ENCODE results near the gene PCNP. TPM values are rescaled to one million over a fixed set of nuclear protein-coding genes. Genes with fewer than 3 reads are reported as not detected.

Gene PCNP
- polyA plus RNA-seq, 1 donor (not counting 4 experiments of a cell fraction or from before 2014, with no cell fraction given) = 97.8 TPM

DNA sequence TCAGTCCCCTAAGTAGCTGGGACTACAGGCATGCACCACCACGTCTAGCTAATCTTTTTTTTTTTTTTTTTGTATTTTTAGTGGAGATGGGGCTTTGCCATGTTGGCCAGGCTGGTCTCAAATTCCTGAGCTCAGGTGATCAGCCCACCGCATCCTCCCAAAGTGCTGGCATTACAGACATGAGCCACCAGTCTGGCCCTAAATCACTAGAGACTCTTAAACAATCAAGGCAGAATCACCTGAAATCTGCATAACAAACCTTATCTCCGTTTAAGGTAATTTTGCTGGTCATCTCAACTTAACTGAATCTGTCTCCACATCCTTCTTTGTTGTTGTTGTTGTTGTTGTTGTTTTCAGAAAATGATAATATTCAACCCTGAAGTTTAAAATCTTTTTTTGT, 17.9 kb upstream of the PCNP start:
- no peak overlapping the region for H3K4me2 ChIP-seq (ENCODE audit: control insufficient read depth, extremely low read depth, insufficient read depth, low read depth, low read length)
- no peaks in the 10 kb centered on the region for H3K36me3 ChIP-seq (ENCODE audit: control insufficient read depth in 2 of 2, extremely low read depth in 1 of 2, insufficient read depth in 2 of 2, low read length in 2 of 2)
- H3K79me2 ChIP-seq (ENCODE audit: control insufficient read depth, insufficient read depth, low read length) = no peaks in the 10 kb centered on the region
- H3K9ac ChIP-seq (ENCODE audit: control insufficient read depth, extremely low read depth, insufficient read depth, low read length) = no peak overlapping the region
- H4K20me1 ChIP-seq (ENCODE audit: control insufficient read depth, extremely low read depth, insufficient read depth, low read length) = no peaks in the 10 kb centered on the region
- no peaks in the 10 kb centered on the region for H3K9me3 ChIP-seq (ENCODE audit: control insufficient read depth, low read depth, low read length)
- H3K27me3 ChIP-seq (ENCODE audit: control insufficient read depth, extremely low read depth, insufficient read depth, low read length) = no peaks in the 10 kb centered on the region
- no peaks in the 10 kb centered on the region for H3K9me1 ChIP-seq (ENCODE audit: control insufficient read depth, extremely low read depth, insufficient read depth, low read length)
- no peak for TF ChIP-seq EZH2 (IDR thresholded peaks at IDR 0.05; ENCODE audit: low read length)
- TF ChIP-seq, protein P1, sequence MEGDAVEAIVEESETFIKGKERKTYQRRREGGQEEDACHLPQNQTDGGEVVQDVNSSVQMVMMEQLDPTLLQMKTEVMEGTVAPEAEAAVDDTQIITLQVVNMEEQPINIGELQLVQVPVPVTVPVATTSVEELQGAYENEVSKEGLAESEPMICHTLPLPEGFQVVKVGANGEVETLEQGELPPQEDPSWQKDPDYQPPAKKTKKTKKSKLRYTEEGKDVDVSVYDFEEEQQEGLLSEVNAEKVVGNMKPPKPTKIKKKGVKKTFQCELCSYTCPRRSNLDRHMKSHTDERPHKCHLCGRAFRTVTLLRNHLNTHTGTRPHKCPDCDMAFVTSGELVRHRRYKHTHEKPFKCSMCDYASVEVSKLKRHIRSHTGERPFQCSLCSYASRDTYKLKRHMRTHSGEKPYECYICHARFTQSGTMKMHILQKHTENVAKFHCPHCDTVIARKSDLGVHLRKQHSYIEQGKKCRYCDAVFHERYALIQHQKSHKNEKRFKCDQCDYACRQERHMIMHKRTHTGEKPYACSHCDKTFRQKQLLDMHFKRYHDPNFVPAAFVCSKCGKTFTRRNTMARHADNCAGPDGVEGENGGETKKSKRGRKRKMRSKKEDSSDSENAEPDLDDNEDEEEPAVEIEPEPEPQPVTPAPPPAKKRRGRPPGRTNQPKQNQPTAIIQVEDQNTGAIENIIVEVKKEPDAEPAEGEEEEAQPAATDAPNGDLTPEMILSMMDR (optimal IDR thresholded peaks at IDR 0.05 in 1 of 3, IDR thresholded peaks at IDR 0.05 in 1 of 3, conservative IDR thresholded peaks at IDR 0.05 in 1 of 3; ENCODE audit: extremely low read depth in 1 of 3, insufficient read depth in 2 of 3, low read length in 3 of 3) = no peak
- H3K27ac ChIP-seq (ENCODE audit: control insufficient read depth, insufficient read depth, low read length) = no peak overlapping the region
- dilution Hi-C loops (cut with MboI; ENCODE audit: extremely low pct_ligation_motif_present, low sequenced_read_pairs) = no loop called here
- no peak overlapping the region for H3K4me3 ChIP-seq (ENCODE audit: control insufficient read depth in 2 of 3, extremely low read depth in 1 of 3, insufficient read depth in 2 of 3, low read depth in 1 of 3, low read length in 3 of 3)
- no peak for FAIRE-seq
- no peaks in the 10 kb centered on the region for H3K4me1 ChIP-seq (ENCODE audit: control insufficient read depth, extremely low read depth, insufficient read depth, low read length)
- no peak overlapping the region for H2AFZ ChIP-seq (ENCODE audit: control insufficient read depth, low read length)
- DNase-seq (ENCODE audit: low read depth, low spot score) = no peak

DNA sequence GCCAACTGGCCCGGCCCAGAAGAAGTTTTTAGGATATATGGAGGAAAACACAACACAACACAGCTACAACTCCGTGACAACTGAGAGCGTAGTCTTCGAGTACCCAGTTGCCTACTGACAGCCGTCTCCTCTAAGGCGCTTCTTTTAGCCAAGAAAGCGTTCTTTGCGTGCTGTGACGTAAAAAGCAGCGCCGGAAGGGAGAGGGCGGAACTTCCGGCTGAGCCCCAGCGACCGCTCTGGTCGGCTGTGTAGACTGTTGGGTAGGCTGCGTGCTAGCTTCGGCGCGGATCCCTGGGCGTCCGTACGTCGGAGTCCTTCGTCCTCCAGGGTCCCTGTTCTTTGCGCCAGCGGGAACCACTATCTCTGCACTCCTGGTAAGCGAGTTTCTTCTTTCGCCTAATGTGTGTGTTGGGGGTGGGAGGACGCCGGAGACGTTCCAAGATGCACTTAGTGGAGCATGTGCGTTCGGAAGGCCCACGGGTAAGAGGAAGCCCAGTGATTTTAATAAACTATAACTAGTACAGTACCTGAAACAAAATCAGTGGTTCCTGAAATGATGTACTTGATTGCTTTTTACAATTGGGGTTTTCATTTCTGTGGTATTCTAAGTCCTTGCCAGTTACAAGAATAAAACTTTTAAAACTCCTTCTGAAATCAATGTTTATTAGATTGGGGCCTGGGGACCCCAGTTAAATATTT, 12.2 kb upstream of the PCNP start, which contains the start of gene TRMT10C:
TRMT10C (plus strand) TSS at position 239 of the 699 bp plus-strand sequence. CDS start 2,914 bp downstream, outside the sequence.
- Histone ChIP-seq H3K27me3 (ENCODE audit: control insufficient read depth, extremely low read depth, insufficient read depth, low read length) (no peaks in the 10 kb centered on the region), H3K4me2 (ENCODE audit: control insufficient read depth, extremely low read depth, insufficient read depth, low read depth, low read length) (peak within 1 kb of the TSS; percentile 95), H3K27ac (ENCODE audit: control insufficient read depth, insufficient read depth, low read length) (peak within 1 kb of the TSS; percentile 96), H3K4me1 (ENCODE audit: control insufficient read depth, extremely low read depth, insufficient read depth, low read length) (peaks cover 12% of the 10 kb centered on the region), H3K9me1 (ENCODE audit: control insufficient read depth, extremely low read depth, insufficient read depth, low read length) (no peaks in the 10 kb centered on the region), H3K36me3 (ENCODE audit: control insufficient read depth in 2 of 2, extremely low read depth in 1 of 2, insufficient read depth in 2 of 2, low read length in 2 of 2) (peaks cover 9 to 20% of the 10 kb centered on the region in 2 experiments), H2AFZ (ENCODE audit: control insufficient read depth, low read length) (peak within 1 kb of the TSS; percentile 96), H3K9me3 (ENCODE audit: control insufficient read depth, low read depth, low read length) (no peaks in the 10 kb centered on the region), H3K9ac (ENCODE audit: control insufficient read depth, extremely low read depth, insufficient read depth, low read length) (peak within 1 kb of the TSS; percentile 99), H3K4me3 (ENCODE audit: control insufficient read depth in 2 of 3, extremely low read depth in 1 of 3, insufficient read depth in 2 of 3, low read depth in 1 of 3, low read length in 3 of 3) (peak within 1 kb of the TSS; percentile 84 to 100 (median 97)), H3K79me2 (ENCODE audit: control insufficient read depth, insufficient read depth, low read length) (peaks cover 50% of the 10 kb centered on the region), H4K20me1 (ENCODE audit: control insufficient read depth, extremely low read depth, insufficient read depth, low read length) (peaks cover 14% of the 10 kb centered on the region)
- DNase-seq (ENCODE audit: low read depth, low spot score) (peak; percentile 30), FAIRE-seq (peak; percentile 75)
- TF ChIP-seq, protein P1 (optimal IDR thresholded peaks at IDR 0.05 in 1 of 3, IDR thresholded peaks at IDR 0.05 in 1 of 3, conservative IDR thresholded peaks at IDR 0.05 in 1 of 3; ENCODE audit: extremely low read depth in 1 of 3, insufficient read depth in 2 of 3, low read length in 3 of 3) = no peak
- no peak for TF ChIP-seq EZH2 (IDR thresholded peaks at IDR 0.05; ENCODE audit: low read length)
- dilution Hi-C loops (cut with MboI; ENCODE audit: extremely low pct_ligation_motif_present, low sequenced_read_pairs) = no loop called here

All from keratinocyte (primary cell).